A549 (cell line): ENCODE data around the gene FAM120A.

ENCODE experiments used
- CTCF ChIP-seq: fragments of >200 bp; sonication (Bioruptor Twin); formaldehyde crosslinking; IDR thresholded peaks from 3 replicates; pipeline ENCODE4 v1.5.1; 2016
- JUN ChIP-seq, 2 experiments: fragments of >200 bp; sonication (Bioruptor Twin); formaldehyde crosslinking; IDR thresholded peaks; 2 replicates in 1 of 2; 3 replicates in 1 of 2; pipeline ENCODE4 v1.6.1; 2016 to 2017
- ZNF302 ChIP-seq: fragments of 250-450 bp; sonication (Bioruptor Pico); IDR thresholded peaks from 2 replicates; pipeline ENCODE4 v1.9.0; 2021; ENCODE audit warnings: inconsistent platforms, mild to moderate bottlenecking, moderate library complexity
- TF ChIP-seq, protein P1 (sequence below): fragments of 250-450 bp; sonication (Bioruptor Pico); IDR thresholded peaks from 2 replicates; pipeline ENCODE4 v1.5.0; 2020; ENCODE audit warnings: low read depth, mild to moderate bottlenecking, moderate library complexity

DNA sequence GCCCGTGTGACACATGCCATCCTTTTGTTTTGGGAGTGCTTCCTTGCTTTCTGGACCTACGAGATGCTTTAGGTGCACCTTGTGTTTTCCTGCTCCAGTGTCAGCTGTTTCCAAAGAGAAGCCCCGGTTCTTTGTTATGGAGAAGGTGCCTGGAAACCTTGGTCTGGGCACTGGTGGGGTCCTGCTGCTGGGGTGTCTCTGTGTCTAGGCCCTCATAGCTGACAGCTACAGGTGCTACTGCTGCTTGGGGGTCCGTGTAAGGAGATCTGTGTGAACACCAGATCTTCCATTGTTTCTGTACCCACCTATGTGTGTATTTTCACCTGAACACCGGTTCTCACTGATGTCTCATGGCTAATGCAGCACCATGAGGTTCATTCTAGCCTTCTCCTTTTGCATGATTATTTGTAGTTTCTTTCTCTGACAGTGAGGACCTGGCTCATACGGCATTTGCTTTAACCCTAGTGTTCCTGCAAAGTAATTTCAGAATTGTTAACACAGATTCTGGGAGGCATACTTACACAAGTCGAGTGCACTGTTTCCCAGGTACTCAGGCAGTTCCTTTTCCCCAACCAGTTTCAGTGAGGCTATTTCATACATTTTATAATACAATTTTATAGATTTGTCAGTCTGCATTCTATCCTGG, 15.1 kb downstream of the FAM120A start:
- TF ChIP-seq JUN (IDR thresholded peaks at IDR 0.05) (no peak), ZNF302 (CRISPR knock-in tag) (no peak), CTCF (no peak)
- TF ChIP-seq, protein P1, sequence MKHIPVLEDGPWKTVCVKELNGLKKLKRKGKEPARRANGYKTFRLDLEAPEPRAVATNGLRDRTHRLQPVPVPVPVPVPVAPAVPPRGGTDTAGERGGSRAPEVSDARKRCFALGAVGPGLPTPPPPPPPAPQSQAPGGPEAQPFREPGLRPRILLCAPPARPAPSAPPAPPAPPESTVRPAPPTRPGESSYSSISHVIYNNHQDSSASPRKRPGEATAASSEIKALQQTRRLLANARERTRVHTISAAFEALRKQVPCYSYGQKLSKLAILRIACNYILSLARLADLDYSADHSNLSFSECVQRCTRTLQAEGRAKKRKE (CRISPR knock-in tag): no peak
